Endodermal cell (in vitro differentiated cells): ENCODE results near the gene DEPDC1. TPM values are rescaled to one million over a fixed set of nuclear protein-coding genes. Genes with fewer than 3 reads are reported as not detected.

Source experiments
- DNase-seq: peaks from one replicate; pipeline ENCODE4 v3.0.0-alpha.2; 2017
- H3K27ac ChIP-seq: 2 replicates; pipeline ENCODE4 v1.5.1; 2013; ENCODE audit warnings: mild to moderate bottlenecking, low read depth, low read length, moderate library complexity
- H3K27me3 ChIP-seq: 2 replicates; pipeline ENCODE4 v1.6.1; 2013; ENCODE audit warnings: mild to moderate bottlenecking, low read length, moderate library complexity; ENCODE audit not compliant: insufficient read depth, control insufficient read depth, poor library complexity, severe bottlenecking
- H3K36me3 ChIP-seq: 2 replicates; pipeline ENCODE4 v1.7.0; 2013; ENCODE audit warnings: mild to moderate bottlenecking, low read length, moderate library complexity; ENCODE audit not compliant: control insufficient read depth, insufficient read depth
- H3K4me1 ChIP-seq: one replicate; pipeline ENCODE4 v1.7.0; 2013; ENCODE audit warnings: low read length; ENCODE audit not compliant: control insufficient read depth, insufficient read depth
- H3K4me3 ChIP-seq: 2 replicates; pipeline ENCODE4 v1.5.1; 2013; ENCODE audit warnings: mild to moderate bottlenecking, low read length, moderate library complexity
- H3K9ac ChIP-seq: 2 replicates; pipeline ENCODE4 v1.6.1; 2013; ENCODE audit warnings: mild to moderate bottlenecking, low read length, moderate library complexity; ENCODE audit not compliant: poor library complexity, severe bottlenecking; ENCODE audit errors: extremely low read depth
- H3K9me3 ChIP-seq: 2 replicates; pipeline ENCODE4 v1.6.1; 2013; ENCODE audit warnings: mild to moderate bottlenecking, low read length, moderate library complexity; ENCODE audit not compliant: control insufficient read depth
- H3K27ac Mint-ChIP-seq: 2 replicates; pipeline ENCODE4 v1.8.0; 2020; ENCODE audit warnings: mixed read lengths
- H3K27me3 Mint-ChIP-seq: 2 replicates; pipeline ENCODE4 v1.8.0; 2021; ENCODE audit warnings: mild to moderate bottlenecking, mixed read lengths; ENCODE audit not compliant: insufficient read depth
- H3K36me3 Mint-ChIP-seq: 2 replicates; pipeline ENCODE4 v1.8.0; 2020; ENCODE audit warnings: low read depth, mixed read lengths
- H3K4me1 Mint-ChIP-seq: 2 replicates; pipeline ENCODE4 v1.8.0; 2020; ENCODE audit warnings: mixed read lengths
- H3K4me3 Mint-ChIP-seq: 2 replicates; pipeline ENCODE4 v1.8.0; 2020; ENCODE audit warnings: mild to moderate bottlenecking, moderate library complexity, mixed read lengths
- H3K9me3 Mint-ChIP-seq: 2 replicates; pipeline ENCODE4 v1.8.0; 2020; ENCODE audit warnings: mild to moderate bottlenecking, mixed read lengths
- CTCF ChIP-seq: fragments of 200-600 bp; sonication (generic); conservative IDR thresholded peaks from 2 replicates; pipeline ENCODE4 v1.5.0; 2021; ENCODE audit warnings: antibody characterized with exemption, mild to moderate bottlenecking
- WGBS, 2 experiments: methylation state at CpG; one replicate each; pipeline versions ENCODE4 v1.1.5 to v1.1.7; 2013; ENCODE audit warnings: missing lambda C conversion rate in 2 of 2, mixed read lengths in 1 of 2; ENCODE audit not compliant: insufficient coverage in 1 of 2, insufficient read length in 1 of 2; 5-methylcytosine and 5-hydroxymethylcytosine counted together
- total RNA-seq, 2 donors: library from RNA; stranded (reverse); fragmentation: NEBNext Ultra II Directional in 1 of 2; extraction: Animal tissue kit (Norgen Biotek cat#: 25700) in 1 of 2; gene quantifications; 2 replicates in 1 of 2; 3 replicates in 1 of 2; pipeline ENCODE4 v1.2.1, GENCODE V29; 2021

DEPDC1 gene
- total RNA-seq, 2 donors from 2014 or later: 25.1 to 40.0 TPM

GRCh38 chr1:68426594-68426993, 70.3 kb downstream of the DEPDC1 start:
- H3K4me1 ChIP-seq: no peaks in the 10 kb centered on the region
- Mint-ChIP-seq H3K27ac (no peak overlapping the region), H3K4me1 (no peaks in the 10 kb centered on the region), H3K36me3 (no peaks in the 10 kb centered on the region), H3K4me3 (no peak overlapping the region), H3K27me3 (no peaks in the 10 kb centered on the region), H3K9me3 (no peaks in the 10 kb centered on the region)
- no peak for DNase-seq
- H3K27ac ChIP-seq: no peak overlapping the region
- H3K9me3 ChIP-seq: no peaks in the 10 kb centered on the region
- no peaks in the 10 kb centered on the region for H3K27me3 ChIP-seq
- TF ChIP-seq CTCF: no peak
- 90 to 100% methylated on average over 1 to 2 of the region's 2 CpGs for WGBS, 2 experiments
- H3K9ac ChIP-seq: no peak overlapping the region
- no peak overlapping the region for H3K4me3 ChIP-seq
- H3K36me3 ChIP-seq: no peaks in the 10 kb centered on the region

Other genes with a start within 250 kb of the DEPDC1 start
- gene RPE65, start 47.1 kb downstream of the DEPDC1 start, total RNA-seq: not detected